ENCODE data around the gene U2AF2.

GRCh38 chr19:55720801-55721200 is 66.0 kb downstream of the U2AF2 start:
- TF ChIP-seq EP300 (IDR thresholded peaks at IDR 0.05) (no peak), POLR2A (IDR thresholded peaks at IDR 0.05) (no peak)
